WTC11 (cell line): ENCODE measurements around the gene MSH2. TPM values are rescaled to one million over a fixed set of nuclear protein-coding genes. Genes with fewer than 3 reads are reported as not detected.

Experiments
- ATAC-seq: fragments of 200-7000 bp; cut with Tn5 transposase; 2 replicates; pipeline ENCODE4 v1.10.0; 2021; ENCODE audit warnings: mild to moderate bottlenecking, moderate library complexity
- CTCF ChIA-PET: fragments of 300-600 bp; sonication (Branson Sonifier 250); formaldehyde crosslinking; loops from one replicate; lab custom pipeline; 2021; ENCODE audit warnings: antibody characterized with exemption; lab: Charles Lee
- POLR2A ChIA-PET: fragments of 350-600 bp; sonication (Branson Sonifier 250); formaldehyde crosslinking; loops from one replicate; lab custom pipeline; 2021; ENCODE audit warnings: antibody characterized with exemption; lab: Charles Lee
- DNase-seq: peaks from one replicate; pipeline ENCODE4 v3.0.0; 2021; ENCODE audit warnings: low spot score
- H3K27ac Mint-ChIP-seq: 2 replicates; pipeline ENCODE4 v1.8.0; 2021; ENCODE audit warnings: mixed read lengths
- H3K27me3 Mint-ChIP-seq: 2 replicates; pipeline ENCODE4 v1.8.0; 2021; ENCODE audit warnings: low read depth, mild to moderate bottlenecking, moderate library complexity, mixed read lengths
- H3K36me3 Mint-ChIP-seq: 2 replicates; pipeline ENCODE4 v1.8.0; 2021; ENCODE audit warnings: mixed read lengths
- H3K4me1 Mint-ChIP-seq: 2 replicates; pipeline ENCODE4 v1.8.0; 2022; ENCODE audit warnings: mixed read lengths
- H3K4me3 Mint-ChIP-seq: 2 replicates; pipeline ENCODE4 v1.8.0; 2021; ENCODE audit warnings: mild to moderate bottlenecking, moderate library complexity, mixed read lengths
- H3K9me3 Mint-ChIP-seq: 2 replicates; pipeline ENCODE4 v1.8.0; 2021; ENCODE audit warnings: mixed read lengths
- CREM ChIP-seq: sonication (generic); formaldehyde crosslinking; IDR thresholded peaks from 2 replicates; pipeline ENCODE4 v1.8.1; 2022; ENCODE audit warnings: mild to moderate bottlenecking, missing genetic modification reagents, moderate library complexity
- ESRRA ChIP-seq: sonication (generic); formaldehyde crosslinking; IDR thresholded peaks from 2 replicates; pipeline ENCODE4 v1.8.1; 2022; ENCODE audit warnings: mild to moderate bottlenecking, missing genetic modification reagents, borderline replicate concordance
- FOXK1 ChIP-seq: sonication (generic); formaldehyde crosslinking; IDR thresholded peaks from 2 replicates; pipeline ENCODE4 v1.8.0; 2022; ENCODE audit warnings: mild to moderate bottlenecking, moderate library complexity, missing genetic modification reagents
- JUN ChIP-seq: sonication (generic); formaldehyde crosslinking; IDR thresholded peaks from 2 replicates; pipeline ENCODE4 v1.8.0; 2023; ENCODE audit warnings: mild to moderate bottlenecking, missing genetic modification reagents
- MYBL2 ChIP-seq: sonication (generic); formaldehyde crosslinking; IDR thresholded peaks from 2 replicates; pipeline ENCODE4 v1.8.1; 2023; ENCODE audit warnings: mild to moderate bottlenecking, moderate library complexity, missing genetic modification reagents
- NFE2L1 ChIP-seq: sonication (generic); formaldehyde crosslinking; IDR thresholded peaks from 2 replicates; pipeline ENCODE4 v1.8.1; 2023; ENCODE audit warnings: missing genetic modification reagents
- RORB ChIP-seq: fragments of 250-450 bp; sonication (Bioruptor Pico); IDR thresholded peaks from 2 replicates; pipeline ENCODE4 v1.9.0; 2021; ENCODE audit warnings: mild to moderate bottlenecking
- SMAD3 ChIP-seq: sonication (generic); formaldehyde crosslinking; IDR thresholded peaks from 2 replicates; pipeline ENCODE4 v1.8.0; 2022; ENCODE audit warnings: missing genetic modification reagents, mild to moderate bottlenecking, borderline replicate concordance
- ZNF232 ChIP-seq: sonication (generic); formaldehyde crosslinking; IDR thresholded peaks from 2 replicates; pipeline ENCODE4 v1.8.0; 2022; ENCODE audit warnings: mild to moderate bottlenecking, missing genetic modification reagents
- ZNF317 ChIP-seq: sonication (generic); formaldehyde crosslinking; IDR thresholded peaks from 2 replicates; pipeline ENCODE4 v1.8.1; 2023; ENCODE audit warnings: low read depth, mild to moderate bottlenecking, moderate library complexity, missing genetic modification reagents, borderline replicate concordance
- ZNF423 ChIP-seq: fragments of 250-450 bp; sonication (Bioruptor Pico); IDR thresholded peaks from 2 replicates; pipeline ENCODE4 v2.1.2; 2022; ENCODE audit warnings: mild to moderate bottlenecking, moderate library complexity
- total RNA-seq: library from RNA; stranded (reverse); gene quantifications from 3 replicates; pipeline ENCODE4 v1.2.3, GENCODE V29; 2021
- TF ChIP-seq, protein P1 (sequence below): sonication (generic); formaldehyde crosslinking; IDR thresholded peaks from 2 replicates; pipeline ENCODE4 v1.8.1; 2023; ENCODE audit warnings: mild to moderate bottlenecking, missing genetic modification reagents, moderate library complexity
- TF ChIP-seq, protein P2 (sequence below): sonication (generic); formaldehyde crosslinking; IDR thresholded peaks from 2 replicates; pipeline ENCODE4 v1.8.1; 2023; ENCODE audit warnings: mild to moderate bottlenecking, missing genetic modification reagents
- TF ChIP-seq, protein P3 (sequence below): sonication (generic); formaldehyde crosslinking; IDR thresholded peaks from 2 replicates; pipeline ENCODE4 v1.8.1; 2022; ENCODE audit warnings: missing genetic modification reagents, borderline replicate concordance
- TF ChIP-seq, protein P4 (sequence below): fragments of 250-450 bp; sonication (Bioruptor Pico); IDR thresholded peaks from 2 replicates; pipeline ENCODE4 v1.9.0; 2021; ENCODE audit warnings: mild to moderate bottlenecking
- TF ChIP-seq, protein P5 (sequence below): sonication (generic); formaldehyde crosslinking; IDR thresholded peaks from 2 replicates; pipeline ENCODE4 v1.8.1; 2022; ENCODE audit warnings: low read depth, missing genetic modification reagents, borderline replicate concordance
- TF ChIP-seq, protein P6 (sequence below): fragments of 250-450 bp; sonication (Bioruptor Pico); IDR thresholded peaks from 2 replicates; pipeline ENCODE4 v1.9.0; 2021; ENCODE audit warnings: moderate library complexity, mild to moderate bottlenecking, inconsistent platforms, borderline replicate concordance
- TF ChIP-seq, protein P7 (sequence below): fragments of 250-450 bp; sonication (Bioruptor Pico); IDR thresholded peaks from 2 replicates; pipeline ENCODE4 v1.8.0; 2021; ENCODE audit warnings: mild to moderate bottlenecking

MSH2 gene
- total RNA-seq, 1 experiment from 2014 or later, result 244 TPM

DNA sequence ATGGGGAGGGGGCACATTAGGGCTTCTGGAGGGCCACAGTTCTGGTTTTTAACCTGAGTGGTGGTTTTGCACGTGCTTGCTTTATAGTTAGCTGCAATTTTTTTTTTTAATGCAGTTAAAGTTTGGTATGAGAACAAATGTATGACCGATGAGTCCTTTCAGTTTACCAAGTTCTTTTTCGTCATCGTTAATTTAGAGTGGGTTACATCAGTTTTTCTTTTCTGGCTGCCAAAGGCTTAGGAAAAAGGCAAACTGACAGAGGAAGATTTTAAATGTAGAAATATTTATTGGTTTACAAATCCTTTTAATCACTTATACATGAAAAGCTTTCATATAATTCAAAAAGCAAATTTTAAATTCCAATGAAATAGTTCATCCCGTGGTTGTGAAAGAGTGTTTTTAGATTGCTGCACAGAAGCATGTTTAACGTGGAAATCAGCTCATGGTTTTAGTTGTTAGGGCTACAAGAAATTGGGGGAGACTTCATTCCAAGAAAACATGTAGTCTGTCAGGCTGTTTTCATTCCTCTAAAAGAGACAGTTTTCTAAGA is 82.9 kb downstream of the MSH2 start:
- Mint-ChIP-seq H3K27me3 (no peaks in the 10 kb centered on the region), H3K4me1 (peaks cover 39% of the 10 kb centered on the region), H3K9me3 (no peaks in the 10 kb centered on the region), H3K36me3 (peaks cover 34% of the 10 kb centered on the region), H3K4me3 (no peak overlapping the region), H3K27ac (peak overlapping the region; percentile 65)
- ChIA-PET CTCF (no interaction called here), POLR2A (interaction anchor here (1.5 kb wide), 1 partner anchor 298 kb away, joined by 3 read pairs; no protein-coding TSS in a partner anchor)
- DNase-seq (no peak), ATAC-seq (no peak)
- TF ChIP-seq, protein P1, sequence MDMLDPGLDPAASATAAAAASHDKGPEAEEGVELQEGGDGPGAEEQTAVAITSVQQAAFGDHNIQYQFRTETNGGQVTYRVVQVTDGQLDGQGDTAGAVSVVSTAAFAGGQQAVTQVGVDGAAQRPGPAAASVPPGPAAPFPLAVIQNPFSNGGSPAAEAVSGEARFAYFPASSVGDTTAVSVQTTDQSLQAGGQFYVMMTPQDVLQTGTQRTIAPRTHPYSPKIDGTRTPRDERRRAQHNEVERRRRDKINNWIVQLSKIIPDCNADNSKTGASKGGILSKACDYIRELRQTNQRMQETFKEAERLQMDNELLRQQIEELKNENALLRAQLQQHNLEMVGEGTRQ (CRISPR knock-in tag), result no peak
- TF ChIP-seq JUN (CRISPR knock-in tag), result no peak
- TF ChIP-seq SMAD3 (CRISPR knock-in tag), result no peak
- TF ChIP-seq, protein P2, sequence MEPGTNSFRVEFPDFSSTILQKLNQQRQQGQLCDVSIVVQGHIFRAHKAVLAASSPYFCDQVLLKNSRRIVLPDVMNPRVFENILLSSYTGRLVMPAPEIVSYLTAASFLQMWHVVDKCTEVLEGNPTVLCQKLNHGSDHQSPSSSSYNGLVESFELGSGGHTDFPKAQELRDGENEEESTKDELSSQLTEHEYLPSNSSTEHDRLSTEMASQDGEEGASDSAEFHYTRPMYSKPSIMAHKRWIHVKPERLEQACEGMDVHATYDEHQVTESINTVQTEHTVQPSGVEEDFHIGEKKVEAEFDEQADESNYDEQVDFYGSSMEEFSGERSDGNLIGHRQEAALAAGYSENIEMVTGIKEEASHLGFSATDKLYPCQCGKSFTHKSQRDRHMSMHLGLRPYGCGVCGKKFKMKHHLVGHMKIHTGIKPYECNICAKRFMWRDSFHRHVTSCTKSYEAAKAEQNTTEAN (CRISPR knock-in tag), result no peak
- TF ChIP-seq, protein P3, sequence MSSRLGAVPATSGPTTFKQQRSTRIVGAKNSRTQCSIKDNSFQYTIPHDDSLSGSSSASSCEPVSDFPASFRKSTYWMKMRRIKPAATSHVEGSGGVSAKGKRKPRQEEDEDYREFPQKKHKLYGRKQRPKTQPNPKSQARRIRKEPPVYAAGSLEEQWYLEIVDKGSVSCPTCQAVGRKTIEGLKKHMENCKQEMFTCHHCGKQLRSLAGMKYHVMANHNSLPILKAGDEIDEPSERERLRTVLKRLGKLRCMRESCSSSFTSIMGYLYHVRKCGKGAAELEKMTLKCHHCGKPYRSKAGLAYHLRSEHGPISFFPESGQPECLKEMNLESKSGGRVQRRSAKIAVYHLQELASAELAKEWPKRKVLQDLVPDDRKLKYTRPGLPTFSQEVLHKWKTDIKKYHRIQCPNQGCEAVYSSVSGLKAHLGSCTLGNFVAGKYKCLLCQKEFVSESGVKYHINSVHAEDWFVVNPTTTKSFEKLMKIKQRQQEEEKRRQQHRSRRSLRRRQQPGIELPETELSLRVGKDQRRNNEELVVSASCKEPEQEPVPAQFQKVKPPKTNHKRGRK (CRISPR knock-in tag), result no peak
- TF ChIP-seq, protein P4, sequence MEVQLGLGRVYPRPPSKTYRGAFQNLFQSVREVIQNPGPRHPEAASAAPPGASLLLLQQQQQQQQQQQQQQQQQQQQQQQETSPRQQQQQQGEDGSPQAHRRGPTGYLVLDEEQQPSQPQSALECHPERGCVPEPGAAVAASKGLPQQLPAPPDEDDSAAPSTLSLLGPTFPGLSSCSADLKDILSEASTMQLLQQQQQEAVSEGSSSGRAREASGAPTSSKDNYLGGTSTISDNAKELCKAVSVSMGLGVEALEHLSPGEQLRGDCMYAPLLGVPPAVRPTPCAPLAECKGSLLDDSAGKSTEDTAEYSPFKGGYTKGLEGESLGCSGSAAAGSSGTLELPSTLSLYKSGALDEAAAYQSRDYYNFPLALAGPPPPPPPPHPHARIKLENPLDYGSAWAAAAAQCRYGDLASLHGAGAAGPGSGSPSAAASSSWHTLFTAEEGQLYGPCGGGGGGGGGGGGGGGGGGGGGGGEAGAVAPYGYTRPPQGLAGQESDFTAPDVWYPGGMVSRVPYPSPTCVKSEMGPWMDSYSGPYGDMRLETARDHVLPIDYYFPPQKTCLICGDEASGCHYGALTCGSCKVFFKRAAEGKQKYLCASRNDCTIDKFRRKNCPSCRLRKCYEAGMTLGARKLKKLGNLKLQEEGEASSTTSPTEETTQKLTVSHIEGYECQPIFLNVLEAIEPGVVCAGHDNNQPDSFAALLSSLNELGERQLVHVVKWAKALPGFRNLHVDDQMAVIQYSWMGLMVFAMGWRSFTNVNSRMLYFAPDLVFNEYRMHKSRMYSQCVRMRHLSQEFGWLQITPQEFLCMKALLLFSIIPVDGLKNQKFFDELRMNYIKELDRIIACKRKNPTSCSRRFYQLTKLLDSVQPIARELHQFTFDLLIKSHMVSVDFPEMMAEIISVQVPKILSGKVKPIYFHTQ (CRISPR knock-in tag), result no peak
- no peak for TF ChIP-seq ESRRA (CRISPR knock-in tag)
- TF ChIP-seq CREM (CRISPR knock-in tag), result no peak
- TF ChIP-seq MYBL2 (CRISPR knock-in tag), result no peak
- no peak for TF ChIP-seq ZNF232 (CRISPR knock-in tag)
- no peak for TF ChIP-seq ZNF317 (CRISPR knock-in tag)
- TF ChIP-seq ZNF423 (CRISPR knock-in tag), result no peak
- TF ChIP-seq, protein P5, sequence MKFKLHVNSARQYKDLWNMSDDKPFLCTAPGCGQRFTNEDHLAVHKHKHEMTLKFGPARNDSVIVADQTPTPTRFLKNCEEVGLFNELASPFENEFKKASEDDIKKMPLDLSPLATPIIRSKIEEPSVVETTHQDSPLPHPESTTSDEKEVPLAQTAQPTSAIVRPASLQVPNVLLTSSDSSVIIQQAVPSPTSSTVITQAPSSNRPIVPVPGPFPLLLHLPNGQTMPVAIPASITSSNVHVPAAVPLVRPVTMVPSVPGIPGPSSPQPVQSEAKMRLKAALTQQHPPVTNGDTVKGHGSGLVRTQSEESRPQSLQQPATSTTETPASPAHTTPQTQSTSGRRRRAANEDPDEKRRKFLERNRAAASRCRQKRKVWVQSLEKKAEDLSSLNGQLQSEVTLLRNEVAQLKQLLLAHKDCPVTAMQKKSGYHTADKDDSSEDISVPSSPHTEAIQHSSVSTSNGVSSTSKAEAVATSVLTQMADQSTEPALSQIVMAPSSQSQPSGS, result no peak
- TF ChIP-seq FOXK1 (CRISPR knock-in tag), result no peak
- TF ChIP-seq, protein P6, sequence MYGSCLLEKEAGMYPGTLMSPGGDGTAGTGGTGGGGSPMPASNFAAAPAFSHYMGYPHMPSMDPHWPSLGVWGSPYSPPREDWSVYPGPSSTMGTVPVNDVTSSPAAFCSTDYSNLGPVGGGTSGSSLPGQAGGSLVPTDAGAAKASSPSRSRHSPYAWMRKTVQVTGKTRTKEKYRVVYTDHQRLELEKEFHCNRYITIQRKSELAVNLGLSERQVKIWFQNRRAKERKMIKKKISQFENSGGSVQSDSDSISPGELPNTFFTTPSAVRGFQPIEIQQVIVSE (CRISPR knock-in tag), result no peak
- no peak for TF ChIP-seq RORB (CRISPR knock-in tag)
- no peak for TF ChIP-seq NFE2L1
- TF ChIP-seq, protein P7, sequence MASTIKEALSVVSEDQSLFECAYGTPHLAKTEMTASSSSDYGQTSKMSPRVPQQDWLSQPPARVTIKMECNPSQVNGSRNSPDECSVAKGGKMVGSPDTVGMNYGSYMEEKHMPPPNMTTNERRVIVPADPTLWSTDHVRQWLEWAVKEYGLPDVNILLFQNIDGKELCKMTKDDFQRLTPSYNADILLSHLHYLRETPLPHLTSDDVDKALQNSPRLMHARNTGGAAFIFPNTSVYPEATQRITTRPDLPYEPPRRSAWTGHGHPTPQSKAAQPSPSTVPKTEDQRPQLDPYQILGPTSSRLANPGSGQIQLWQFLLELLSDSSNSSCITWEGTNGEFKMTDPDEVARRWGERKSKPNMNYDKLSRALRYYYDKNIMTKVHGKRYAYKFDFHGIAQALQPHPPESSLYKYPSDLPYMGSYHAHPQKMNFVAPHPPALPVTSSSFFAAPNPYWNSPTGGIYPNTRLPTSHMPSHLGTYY (CRISPR knock-in tag), result no peak
